ENCODE data around the gene HDDC3. TPM values are rescaled to one million over a fixed set of nuclear protein-coding genes. Genes with fewer than 3 reads are reported as not detected.
"Not testable (repeated sequence)": the region's sequence is repeated elsewhere in the genome, so short reads cannot be mapped to it uniquely, and the experiment has no call there.

The HDDC3 gene
- total and polyA plus RNA-seq, 9 of the 15 experiments (the other 6 are each of a cell fraction or from before 2014, with no cell fraction given) = 14.9 to 55.8 (median 36.9) TPM

- H3K9ac ChIP-seq (ENCODE audit: insufficient read depth in 1 of 2, low read depth in 2 of 2, low read length in 2 of 2); H3K27me3 ChIP-seq (ENCODE audit: control insufficient read depth in 2 of 2, insufficient read depth in 2 of 2, low read length in 2 of 2); H3K9me1 ChIP-seq (ENCODE audit: control insufficient read depth, insufficient read depth, low read length); CTCF ChIA-PET (ENCODE audit: low intra/inter-chr PET ratio); FAIRE-seq; intact Hi-C loops (cut with micrococcal nuclease); H3K27ac ChIP-seq (ENCODE audit: extremely low read depth, low read depth, low read length); H3K4me3 ChIP-seq; ATAC-seq; H2AFZ ChIP-seq (ENCODE audit: low read depth, low read length); H4K20me1 ChIP-seq (replicated peaks; ENCODE audit: control insufficient read depth, insufficient read depth, low read length); H3K4me2 ChIP-seq (ENCODE audit: insufficient read depth, low read length); H3K9me3 ChIP-seq (replicated peaks; ENCODE audit: control insufficient read depth, insufficient read depth, low read depth, low read length); BruUV-seq (replicated peaks); in situ Hi-C loops (cut with MboI); DNase-seq (ENCODE audit: extremely low read depth in 1 of 4, low spot score in 3 of 4): not testable (repeated sequence)
- TF ChIP-seq POLR2G (IDR thresholded peaks at IDR 0.05; ENCODE audit: low read depth, low read length) (peak; percentile 28; the same call in 1 of the 2 replicates), NFIC (IDR thresholded peaks at IDR 0.05) (peak; percentile 93), NFIX (CRISPR knock-in tag; IDR thresholded peaks at IDR 0.05; ENCODE audit: low read depth) (peak; percentile 59; the same call in 1 of the 2 replicates)
- 96% methylated on average over 8 of the region's 11 CpGs for WGBS (ENCODE audit: insufficient coverage, low coverage, missing lambda C conversion rate)
- Histone ChIP-seq H3K4me1 (replicated peaks in 1 of 2; ENCODE audit: control insufficient read depth in 2 of 2, insufficient read depth in 2 of 2, low read length in 2 of 2) (peaks cover 5 to 52% of the 10 kb centered on the region in 2 experiments; a peak in 4 of 5 replicates), H3K79me2 (ENCODE audit: control insufficient read depth, insufficient read depth, low read length) (peaks cover 27% of the 10 kb centered on the region), H3K36me3 (ENCODE audit: control insufficient read depth, insufficient read depth, low read length) (peaks cover 95% of the 10 kb centered on the region)
- POLR2A ChIA-PET = interaction anchor here (0.7 to 1.4 kb wide), 3 partner anchors 9 to 17 kb away, joined by 3 to 8 read pairs (median 4); no protein-coding TSS in a partner anchor
Measured at GRCh38 chr15:90909449-90909848, 22.9 kb downstream of the HDDC3 start.

- POLR2A ChIA-PET = interaction anchor here (1.0 to 1.4 kb wide), 2 partner anchors 15 to 26 kb away, joined by 3 to 8 read pairs; no protein-coding TSS in a partner anchor
- H3K9me3 ChIP-seq (replicated peaks; ENCODE audit: control insufficient read depth, insufficient read depth, low read depth, low read length) = no peaks in the 10 kb centered on the region
- peak; percentile 58 for FAIRE-seq
- DNase-seq (ENCODE audit: extremely low read depth in 1 of 4, low spot score in 3 of 4) = no peak
- WGBS (ENCODE audit: insufficient coverage, low coverage, missing lambda C conversion rate) = 91% methylated on average over 9 of the region's 9 CpGs
- CTCF ChIA-PET (ENCODE audit: low intra/inter-chr PET ratio) = no interaction called here
- no peak overlapping the region for H3K4me2 ChIP-seq (ENCODE audit: insufficient read depth, low read length)
- H3K9me1 ChIP-seq (ENCODE audit: control insufficient read depth, insufficient read depth, low read length) = peaks cover 4% of the 10 kb centered on the region
- BruUV-seq (replicated peaks) = no TSS peak
- H3K4me1 ChIP-seq (replicated peaks in 1 of 2; ENCODE audit: control insufficient read depth in 2 of 2, insufficient read depth in 2 of 2, low read length in 2 of 2) = peaks cover 14 to 58% of the 10 kb centered on the region in 2 experiments; a peak in 4 of 5 replicates
- intact Hi-C loops (cut with micrococcal nuclease) = no loop called here
- no peak overlapping the region for H3K27ac ChIP-seq (ENCODE audit: extremely low read depth, low read depth, low read length)
- peaks cover 42% of the 10 kb centered on the region for H3K79me2 ChIP-seq (ENCODE audit: control insufficient read depth, insufficient read depth, low read length)
- peaks cover 85% of the 10 kb centered on the region for H3K36me3 ChIP-seq (ENCODE audit: control insufficient read depth, insufficient read depth, low read length)
- no peaks in the 10 kb centered on the region for H4K20me1 ChIP-seq (replicated peaks; ENCODE audit: control insufficient read depth, insufficient read depth, low read length)
- H2AFZ ChIP-seq (ENCODE audit: low read depth, low read length) = no peak overlapping the region
- no peaks in the 10 kb centered on the region for H3K27me3 ChIP-seq (ENCODE audit: control insufficient read depth in 2 of 2, insufficient read depth in 2 of 2, low read length in 2 of 2)
- H3K9ac ChIP-seq (ENCODE audit: insufficient read depth in 1 of 2, low read depth in 2 of 2, low read length in 2 of 2) = no peak overlapping the region
- no peak overlapping the region for H3K4me3 ChIP-seq
- ATAC-seq = no peak
- in situ Hi-C loops (cut with MboI) = no loop called here
- TF ChIP-seq JUND (IDR thresholded peaks at IDR 0.05; ENCODE audit: borderline replicate concordance, low read depth, low read length) (no peak), JUND (tag; IDR thresholded peaks at IDR 0.05; ENCODE audit: borderline replicate concordance, low read depth, low read length) (no peak), ZNF318 (IDR thresholded peaks at IDR 0.05; ENCODE audit: borderline replicate concordance in 1 of 2, low read depth in 1 of 2) (no peak)
Measured at GRCh38 chr15:90907838-90908507, 24.4 kb downstream of the HDDC3 start.
